ENCODE measurements around the gene HOXB7.

DNA sequence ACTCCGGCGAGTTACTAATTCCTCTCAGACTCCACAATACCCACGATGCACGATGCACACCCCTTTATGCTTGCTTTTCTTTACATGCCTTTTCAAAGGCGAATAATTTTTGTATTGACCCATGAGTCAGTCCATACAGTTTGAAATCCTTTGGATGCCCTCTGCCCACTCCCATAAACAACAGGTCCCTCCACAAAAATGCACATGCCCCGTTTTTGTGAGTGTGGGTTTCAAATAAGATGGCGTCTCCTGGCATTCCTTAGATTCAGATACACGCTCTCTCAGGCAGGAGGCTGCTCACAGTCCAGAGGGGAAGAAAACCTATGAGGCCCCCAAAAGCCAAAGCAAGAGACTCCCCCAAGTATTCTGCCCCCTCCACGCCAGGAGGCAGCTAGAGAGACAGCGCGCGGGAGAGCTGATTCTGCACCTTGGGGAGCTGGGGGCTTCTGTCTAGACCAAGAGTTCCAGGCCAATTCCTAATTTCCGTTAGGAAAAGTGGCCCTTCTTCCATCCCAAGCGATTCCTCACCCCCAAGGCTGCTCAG, 34.9 kb upstream of the HOXB7 start:
- no peak for TF ChIP-seq POGZ (CRISPR knock-in tag; IDR thresholded peaks at IDR 0.05)
- TF ChIP-seq ZFP82 (CRISPR knock-in tag; IDR thresholded peaks at IDR 0.05; ENCODE audit: borderline replicate concordance), result no peak
- TF ChIP-seq TBL1XR1 (IDR thresholded peaks at IDR 0.05; ENCODE audit: borderline replicate concordance, low read length, partially characterized antibody), result no peak
- TF ChIP-seq CEBPB (IDR thresholded peaks at IDR 0.05; ENCODE audit: borderline replicate concordance, low read depth, low read length), result no peak
- no peak for TF ChIP-seq NR3C1 (CRISPR knock-in tag; IDR thresholded peaks at IDR 0.05)
- TF ChIP-seq NFATC3 (CRISPR knock-in tag; IDR thresholded peaks at IDR 0.05), result no peak
- TF ChIP-seq, protein P1, sequence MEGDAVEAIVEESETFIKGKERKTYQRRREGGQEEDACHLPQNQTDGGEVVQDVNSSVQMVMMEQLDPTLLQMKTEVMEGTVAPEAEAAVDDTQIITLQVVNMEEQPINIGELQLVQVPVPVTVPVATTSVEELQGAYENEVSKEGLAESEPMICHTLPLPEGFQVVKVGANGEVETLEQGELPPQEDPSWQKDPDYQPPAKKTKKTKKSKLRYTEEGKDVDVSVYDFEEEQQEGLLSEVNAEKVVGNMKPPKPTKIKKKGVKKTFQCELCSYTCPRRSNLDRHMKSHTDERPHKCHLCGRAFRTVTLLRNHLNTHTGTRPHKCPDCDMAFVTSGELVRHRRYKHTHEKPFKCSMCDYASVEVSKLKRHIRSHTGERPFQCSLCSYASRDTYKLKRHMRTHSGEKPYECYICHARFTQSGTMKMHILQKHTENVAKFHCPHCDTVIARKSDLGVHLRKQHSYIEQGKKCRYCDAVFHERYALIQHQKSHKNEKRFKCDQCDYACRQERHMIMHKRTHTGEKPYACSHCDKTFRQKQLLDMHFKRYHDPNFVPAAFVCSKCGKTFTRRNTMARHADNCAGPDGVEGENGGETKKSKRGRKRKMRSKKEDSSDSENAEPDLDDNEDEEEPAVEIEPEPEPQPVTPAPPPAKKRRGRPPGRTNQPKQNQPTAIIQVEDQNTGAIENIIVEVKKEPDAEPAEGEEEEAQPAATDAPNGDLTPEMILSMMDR (CRISPR knock-in tag; IDR thresholded peaks at IDR 0.05), result no peak
- TF ChIP-seq CHD4 (IDR thresholded peaks at IDR 0.05; ENCODE audit: borderline replicate concordance, low read length), result no peak
- no peak for TF ChIP-seq CBX2 (IDR thresholded peaks at IDR 0.05; ENCODE audit: low read depth, low read length)
- TF ChIP-seq CBX2 (CRISPR knock-in tag; IDR thresholded peaks at IDR 0.05; ENCODE audit: low read depth), result no peak
- TF ChIP-seq, protein P2, sequence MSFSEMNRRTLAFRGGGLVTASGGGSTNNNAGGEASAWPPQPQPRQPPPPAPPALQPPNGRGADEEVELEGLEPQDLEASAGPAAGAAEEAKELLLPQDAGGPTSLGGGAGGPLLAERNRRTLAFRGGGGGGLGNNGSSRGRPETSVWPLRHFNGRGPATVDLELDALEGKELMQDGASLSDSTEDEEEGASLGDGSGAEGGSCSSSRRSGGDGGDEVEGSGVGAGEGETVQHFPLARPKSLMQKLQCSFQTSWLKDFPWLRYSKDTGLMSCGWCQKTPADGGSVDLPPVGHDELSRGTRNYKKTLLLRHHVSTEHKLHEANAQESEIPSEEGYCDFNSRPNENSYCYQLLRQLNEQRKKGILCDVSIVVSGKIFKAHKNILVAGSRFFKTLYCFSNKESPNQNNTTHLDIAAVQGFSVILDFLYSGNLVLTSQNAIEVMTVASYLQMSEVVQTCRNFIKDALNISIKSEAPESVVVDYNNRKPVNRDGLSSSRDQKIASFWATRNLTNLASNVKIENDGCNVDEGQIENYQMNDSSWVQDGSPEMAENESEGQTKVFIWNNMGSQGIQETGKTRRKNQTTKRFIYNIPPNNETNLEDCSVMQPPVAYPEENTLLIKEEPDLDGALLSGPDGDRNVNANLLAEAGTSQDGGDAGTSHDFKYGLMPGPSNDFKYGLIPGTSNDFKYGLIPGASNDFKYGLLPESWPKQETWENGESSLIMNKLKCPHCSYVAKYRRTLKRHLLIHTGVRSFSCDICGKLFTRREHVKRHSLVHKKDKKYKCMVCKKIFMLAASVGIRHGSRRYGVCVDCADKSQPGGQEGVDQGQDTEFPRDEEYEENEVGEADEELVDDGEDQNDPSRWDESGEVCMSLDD (CRISPR knock-in tag; IDR thresholded peaks at IDR 0.05; ENCODE audit: borderline replicate concordance), result no peak
- TF ChIP-seq GABPB1 (CRISPR knock-in tag; IDR thresholded peaks at IDR 0.05), result no peak
- TF ChIP-seq, protein P3, sequence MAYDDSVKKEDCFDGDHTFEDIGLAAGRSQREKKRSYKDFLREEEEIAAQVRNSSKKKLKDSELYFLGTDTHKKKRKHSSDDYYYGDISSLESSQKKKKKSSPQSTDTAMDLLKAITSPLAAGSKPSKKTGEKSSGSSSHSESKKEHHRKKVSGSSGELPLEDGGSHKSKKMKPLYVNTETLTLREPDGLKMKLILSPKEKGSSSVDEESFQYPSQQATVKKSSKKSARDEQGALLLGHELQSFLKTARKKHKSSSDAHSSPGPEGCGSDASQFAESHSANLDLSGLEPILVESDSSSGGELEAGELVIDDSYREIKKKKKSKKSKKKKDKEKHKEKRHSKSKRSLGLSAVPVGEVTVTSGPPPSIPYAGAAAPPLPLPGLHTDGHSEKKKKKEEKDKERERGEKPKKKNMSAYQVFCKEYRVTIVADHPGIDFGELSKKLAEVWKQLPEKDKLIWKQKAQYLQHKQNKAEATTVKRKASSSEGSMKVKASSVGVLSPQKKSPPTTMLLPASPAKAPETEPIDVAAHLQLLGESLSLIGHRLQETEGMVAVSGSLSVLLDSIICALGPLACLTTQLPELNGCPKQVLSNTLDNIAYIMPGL (CRISPR knock-in tag; IDR thresholded peaks at IDR 0.05; ENCODE audit: borderline replicate concordance in 1 of 2, low read depth in 1 of 2), result no peak
- TF ChIP-seq MEF2D (CRISPR knock-in tag; IDR thresholded peaks at IDR 0.05), result no peak

Measured in HepG2 (cell line).